HEK293 (cell line): ENCODE results near the gene MOGAT3.

Experiments used
- GLIS1 ChIP-seq: fragments of 450-650 bp; formaldehyde crosslinking; IDR thresholded peaks from 2 replicates; pipeline ENCODE4 v1.5.1; 2016; ENCODE audit warnings: missing biosample characterization, missing genetic modification characterization
- KLF10 ChIP-seq: fragments of 450-650 bp; IDR thresholded peaks from 2 replicates; pipeline ENCODE4 v1.5.1; 2018; ENCODE audit warnings: missing biosample characterization, mild to moderate bottlenecking, missing genetic modification characterization
- KLF7 ChIP-seq: fragments of 450-650 bp; formaldehyde crosslinking; IDR thresholded peaks from 2 replicates; pipeline ENCODE4 v1.5.1; 2016; ENCODE audit warnings: missing biosample characterization, missing genetic modification characterization, borderline replicate concordance
- OVOL3 ChIP-seq: fragments of 450-650 bp; formaldehyde crosslinking; IDR thresholded peaks from 2 replicates; pipeline ENCODE4 v1.5.1; 2016; ENCODE audit warnings: missing biosample characterization, missing genetic modification characterization
- SP2 ChIP-seq: fragments of 450-650 bp; formaldehyde crosslinking; IDR thresholded peaks from 2 replicates; pipeline ENCODE4 v1.5.1; 2016; ENCODE audit warnings: missing biosample characterization, missing genetic modification characterization
- SP3 ChIP-seq: fragments of 450-650 bp; formaldehyde crosslinking; IDR thresholded peaks from 2 replicates; pipeline ENCODE4 v1.5.1; 2016; ENCODE audit warnings: missing biosample characterization, missing genetic modification characterization
- SP7 ChIP-seq: fragments of 450-650 bp; formaldehyde crosslinking; IDR thresholded peaks from 2 replicates; pipeline ENCODE4 v1.5.1; 2016; ENCODE audit warnings: missing biosample characterization, missing genetic modification characterization
- WT1 ChIP-seq: fragments of 450-650 bp; formaldehyde crosslinking; IDR thresholded peaks from 2 replicates; pipeline ENCODE4 v1.5.1; 2016; ENCODE audit warnings: missing biosample characterization, missing genetic modification characterization
- YY2 ChIP-seq: fragments of 450-650 bp; formaldehyde crosslinking; IDR thresholded peaks from 2 replicates; pipeline ENCODE4 v1.5.1; 2016; ENCODE audit warnings: missing biosample characterization, missing genetic modification characterization
- ZBTB1 ChIP-seq: fragments of 450-650 bp; formaldehyde crosslinking; IDR thresholded peaks from 2 replicates; pipeline ENCODE4 v1.5.1; 2016; ENCODE audit warnings: missing biosample characterization, missing genetic modification characterization
- ZBTB21 ChIP-seq: fragments of 450-650 bp; formaldehyde crosslinking; IDR thresholded peaks from 2 replicates; pipeline ENCODE4 v1.5.1; 2017; ENCODE audit warnings: missing biosample characterization, missing genetic modification characterization
- ZNF175 ChIP-seq: fragments of 450-650 bp; formaldehyde crosslinking; IDR thresholded peaks from 2 replicates; pipeline ENCODE4 v1.5.1; 2016; ENCODE audit warnings: missing biosample characterization, missing genetic modification characterization
- ZNF2 ChIP-seq: fragments of 450-650 bp; formaldehyde crosslinking; IDR thresholded peaks from 2 replicates; pipeline ENCODE4 v1.5.1; 2016; ENCODE audit warnings: missing biosample characterization, missing genetic modification characterization
- ZNF202 ChIP-seq: fragments of 450-650 bp; formaldehyde crosslinking; IDR thresholded peaks from 2 replicates; pipeline ENCODE4 v1.5.1; 2016; ENCODE audit warnings: missing biosample characterization, missing genetic modification characterization, borderline replicate concordance
- ZNF24 ChIP-seq: fragments of 450-650 bp; formaldehyde crosslinking; IDR thresholded peaks from 2 replicates; pipeline ENCODE4 v1.5.1; 2016; ENCODE audit warnings: missing biosample characterization, missing genetic modification characterization
- ZNF341 ChIP-seq: fragments of 450-650 bp; formaldehyde crosslinking; IDR thresholded peaks from 2 replicates; pipeline ENCODE4; 2016; ENCODE audit warnings: low read depth, missing biosample characterization, missing genetic modification characterization
- ZNF423 ChIP-seq: fragments of 450-650 bp; formaldehyde crosslinking; IDR thresholded peaks from 2 replicates; pipeline ENCODE4 v1.5.1; 2016; ENCODE audit warnings: missing biosample characterization, missing genetic modification characterization
- ZNF555 ChIP-seq: fragments of 450-650 bp; formaldehyde crosslinking; conservative IDR thresholded peaks from 2 replicates; pipeline ENCODE4 v1.5.1; 2017; ENCODE audit warnings: missing biosample characterization, mild to moderate bottlenecking, missing genetic modification characterization, inconsistent platforms
- ZNF558 ChIP-seq: fragments of 450-650 bp; formaldehyde crosslinking; IDR thresholded peaks from 2 replicates; pipeline ENCODE4 v1.5.1; 2016; ENCODE audit warnings: missing biosample characterization, missing genetic modification characterization
- ZNF670 ChIP-seq: fragments of 450-650 bp; formaldehyde crosslinking; IDR thresholded peaks from 2 replicates; pipeline ENCODE4 v1.5.1; 2016; ENCODE audit warnings: missing biosample characterization, missing genetic modification characterization, low read depth
- ZNF692 ChIP-seq: fragments of 450-650 bp; formaldehyde crosslinking; IDR thresholded peaks from 2 replicates; pipeline ENCODE4 v1.5.1; 2016; ENCODE audit warnings: missing biosample characterization, missing genetic modification characterization
- ZNF843 ChIP-seq: fragments of 450-650 bp; formaldehyde crosslinking; IDR thresholded peaks from 2 replicates; pipeline ENCODE4 v1.5.1; 2016; ENCODE audit warnings: missing biosample characterization, missing genetic modification characterization
- ZSCAN30 ChIP-seq: fragments of 450-650 bp; IDR thresholded peaks from 2 replicates; pipeline ENCODE4 v1.5.1; 2018; ENCODE audit warnings: missing biosample characterization, mild to moderate bottlenecking, missing genetic modification characterization, moderate library complexity
- TF ChIP-seq, protein P1 (sequence below): fragments of 450-650 bp; formaldehyde crosslinking; optimal IDR thresholded peaks from 2 replicates; pipeline ENCODE3; 2016; ENCODE audit warnings: missing biosample characterization, mild to moderate bottlenecking, missing genetic modification characterization
- TF ChIP-seq, protein P2 (sequence below): fragments of 450-650 bp; formaldehyde crosslinking; IDR thresholded peaks from 2 replicates; pipeline ENCODE4 v1.5.1; 2016; ENCODE audit warnings: missing biosample characterization, missing genetic modification characterization, borderline replicate concordance

The MOGAT3 gene

GRCh38 chr7:101153969-101154692 lies 46.7 kb downstream of the MOGAT3 start, which contains the start of gene AP1S1 (continued):
- TF ChIP-seq GLIS1 (tag by site-specific recombination) (peak; percentile 67), KLF7 (tag by site-specific recombination) (peak; percentile 47; the same call in 1 of the 2 replicates), ZNF341 (tag by site-specific recombination) (peak; percentile 92), SP3 (tag by site-specific recombination) (peak; percentile 97), ZSCAN30 (tag by site-specific recombination) (0 out of 2 replicates have a peak, but pooled peaks have one; percentile 14), KLF10 (tag by site-specific recombination) (peak; percentile 27; the same call in 1 of the 2 replicates), SP7 (tag by site-specific recombination) (peak; percentile 50), WT1 (tag by site-specific recombination) (peak; percentile 75; the same call in 1 of the 2 replicates), ZNF175 (tag by site-specific recombination) (no peak), YY2 (tag by site-specific recombination) (0 out of 2 replicates have a peak, but pooled peaks have one; percentile 25), ZNF558 (tag by site-specific recombination) (0 out of 2 replicates have a peak, but pooled peaks have one; percentile 14), SP2 (tag by site-specific recombination) (peak; percentile 87), ZNF2 (peak; percentile 33; the same call in 1 of the 2 replicates), ZNF692 (tag by site-specific recombination) (peak; percentile 77), ZBTB21 (tag by site-specific recombination) (peak; percentile 21; the same call in 1 of the 2 replicates), ZNF202 (no peak), ZBTB1 (tag by site-specific recombination) (no peak), ZNF670 (tag by site-specific recombination) (no peak), ZNF423 (tag by site-specific recombination) (0 out of 2 replicates have a peak, but pooled peaks have one; percentile 13), ZNF555 (tag by site-specific recombination) (no peak), ZNF843 (tag by site-specific recombination) (0 out of 2 replicates have a peak, but pooled peaks have one; percentile 26), ZNF24 (tag by site-specific recombination) (0 out of 2 replicates have a peak, but pooled peaks have one; percentile 20), OVOL3 (tag by site-specific recombination) (no peak)
- TF ChIP-seq, protein P1, sequence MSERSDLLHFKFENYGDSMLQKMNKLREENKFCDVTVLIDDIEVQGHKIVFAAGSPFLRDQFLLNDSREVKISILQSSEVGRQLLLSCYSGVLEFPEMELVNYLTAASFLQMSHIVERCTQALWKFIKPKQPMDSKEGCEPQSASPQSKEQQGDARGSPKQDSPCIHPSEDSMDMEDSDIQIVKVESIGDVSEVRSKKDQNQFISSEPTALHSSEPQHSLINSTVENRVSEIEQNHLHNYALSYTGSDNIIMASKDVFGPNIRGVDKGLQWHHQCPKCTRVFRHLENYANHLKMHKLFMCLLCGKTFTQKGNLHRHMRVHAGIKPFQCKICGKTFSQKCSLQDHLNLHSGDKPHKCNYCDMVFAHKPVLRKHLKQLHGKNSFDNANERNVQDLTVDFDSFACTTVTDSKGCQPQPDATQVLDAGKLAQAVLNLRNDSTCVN: peak; percentile 1
- TF ChIP-seq, protein P2, sequence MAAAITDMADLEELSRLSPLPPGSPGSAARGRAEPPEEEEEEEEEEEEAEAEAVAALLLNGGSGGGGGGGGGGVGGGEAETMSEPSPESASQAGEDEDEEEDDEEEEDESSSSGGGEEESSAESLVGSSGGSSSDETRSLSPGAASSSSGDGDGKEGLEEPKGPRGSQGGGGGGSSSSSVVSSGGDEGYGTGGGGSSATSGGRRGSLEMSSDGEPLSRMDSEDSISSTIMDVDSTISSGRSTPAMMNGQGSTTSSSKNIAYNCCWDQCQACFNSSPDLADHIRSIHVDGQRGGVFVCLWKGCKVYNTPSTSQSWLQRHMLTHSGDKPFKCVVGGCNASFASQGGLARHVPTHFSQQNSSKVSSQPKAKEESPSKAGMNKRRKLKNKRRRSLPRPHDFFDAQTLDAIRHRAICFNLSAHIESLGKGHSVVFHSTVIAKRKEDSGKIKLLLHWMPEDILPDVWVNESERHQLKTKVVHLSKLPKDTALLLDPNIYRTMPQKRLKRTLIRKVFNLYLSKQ: no peak
- TF ChIP-seq, all 188 proteins: peak for 44
